HL-60 (cell line): ENCODE measurements around the gene APOL1.

ENCODE experiments used
- POLR2AphosphoS5 ChIP-seq: IDR thresholded peaks from 2 replicates; pipeline ENCODE4 v1.6.1; 2012; ENCODE audit warnings: low read depth
- SPI1 ChIP-seq: IDR thresholded peaks from 2 replicates; pipeline ENCODE4 v1.6.1; 2012; ENCODE audit warnings: low read depth, mild to moderate bottlenecking, borderline replicate concordance
- TF ChIP-seq, protein P1 (sequence below): IDR thresholded peaks from one replicate; pipeline ENCODE4 v1.5.1; 2011; ENCODE audit warnings: low read length, control low read depth, inconsistent platforms; ENCODE audit not compliant: insufficient read depth
- TF ChIP-seq, protein P2 (sequence below): IDR thresholded peaks from 2 replicates; pipeline ENCODE4 v1.6.1; 2012; ENCODE audit warnings: low read depth; ENCODE audit not compliant: insufficient replicate concordance

DNA sequence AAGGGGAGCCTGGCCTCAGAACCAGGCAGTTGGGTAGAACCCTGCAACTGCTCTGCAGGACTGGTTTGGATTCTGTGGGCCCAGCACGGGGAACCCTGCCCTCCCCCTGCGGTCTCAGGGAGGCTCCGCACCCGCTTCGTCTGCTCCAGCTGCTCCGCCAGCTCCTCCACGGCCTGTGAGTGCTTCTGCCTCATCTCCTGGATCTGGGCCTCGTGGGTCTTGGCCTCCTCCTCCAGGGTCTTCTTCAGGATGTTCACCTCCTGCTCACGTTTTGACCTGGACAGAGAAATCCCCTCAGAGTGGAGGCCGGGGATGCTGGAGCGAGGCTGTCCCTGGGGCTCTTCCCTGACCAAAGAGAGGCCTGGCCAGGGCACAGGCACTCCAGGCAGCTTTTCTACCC is 41.9 kb downstream of the APOL1 start:
- TF ChIP-seq, protein P1, sequence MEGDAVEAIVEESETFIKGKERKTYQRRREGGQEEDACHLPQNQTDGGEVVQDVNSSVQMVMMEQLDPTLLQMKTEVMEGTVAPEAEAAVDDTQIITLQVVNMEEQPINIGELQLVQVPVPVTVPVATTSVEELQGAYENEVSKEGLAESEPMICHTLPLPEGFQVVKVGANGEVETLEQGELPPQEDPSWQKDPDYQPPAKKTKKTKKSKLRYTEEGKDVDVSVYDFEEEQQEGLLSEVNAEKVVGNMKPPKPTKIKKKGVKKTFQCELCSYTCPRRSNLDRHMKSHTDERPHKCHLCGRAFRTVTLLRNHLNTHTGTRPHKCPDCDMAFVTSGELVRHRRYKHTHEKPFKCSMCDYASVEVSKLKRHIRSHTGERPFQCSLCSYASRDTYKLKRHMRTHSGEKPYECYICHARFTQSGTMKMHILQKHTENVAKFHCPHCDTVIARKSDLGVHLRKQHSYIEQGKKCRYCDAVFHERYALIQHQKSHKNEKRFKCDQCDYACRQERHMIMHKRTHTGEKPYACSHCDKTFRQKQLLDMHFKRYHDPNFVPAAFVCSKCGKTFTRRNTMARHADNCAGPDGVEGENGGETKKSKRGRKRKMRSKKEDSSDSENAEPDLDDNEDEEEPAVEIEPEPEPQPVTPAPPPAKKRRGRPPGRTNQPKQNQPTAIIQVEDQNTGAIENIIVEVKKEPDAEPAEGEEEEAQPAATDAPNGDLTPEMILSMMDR: no peak
- TF ChIP-seq POLR2AphosphoS5: no peak
- TF ChIP-seq, protein P2, sequence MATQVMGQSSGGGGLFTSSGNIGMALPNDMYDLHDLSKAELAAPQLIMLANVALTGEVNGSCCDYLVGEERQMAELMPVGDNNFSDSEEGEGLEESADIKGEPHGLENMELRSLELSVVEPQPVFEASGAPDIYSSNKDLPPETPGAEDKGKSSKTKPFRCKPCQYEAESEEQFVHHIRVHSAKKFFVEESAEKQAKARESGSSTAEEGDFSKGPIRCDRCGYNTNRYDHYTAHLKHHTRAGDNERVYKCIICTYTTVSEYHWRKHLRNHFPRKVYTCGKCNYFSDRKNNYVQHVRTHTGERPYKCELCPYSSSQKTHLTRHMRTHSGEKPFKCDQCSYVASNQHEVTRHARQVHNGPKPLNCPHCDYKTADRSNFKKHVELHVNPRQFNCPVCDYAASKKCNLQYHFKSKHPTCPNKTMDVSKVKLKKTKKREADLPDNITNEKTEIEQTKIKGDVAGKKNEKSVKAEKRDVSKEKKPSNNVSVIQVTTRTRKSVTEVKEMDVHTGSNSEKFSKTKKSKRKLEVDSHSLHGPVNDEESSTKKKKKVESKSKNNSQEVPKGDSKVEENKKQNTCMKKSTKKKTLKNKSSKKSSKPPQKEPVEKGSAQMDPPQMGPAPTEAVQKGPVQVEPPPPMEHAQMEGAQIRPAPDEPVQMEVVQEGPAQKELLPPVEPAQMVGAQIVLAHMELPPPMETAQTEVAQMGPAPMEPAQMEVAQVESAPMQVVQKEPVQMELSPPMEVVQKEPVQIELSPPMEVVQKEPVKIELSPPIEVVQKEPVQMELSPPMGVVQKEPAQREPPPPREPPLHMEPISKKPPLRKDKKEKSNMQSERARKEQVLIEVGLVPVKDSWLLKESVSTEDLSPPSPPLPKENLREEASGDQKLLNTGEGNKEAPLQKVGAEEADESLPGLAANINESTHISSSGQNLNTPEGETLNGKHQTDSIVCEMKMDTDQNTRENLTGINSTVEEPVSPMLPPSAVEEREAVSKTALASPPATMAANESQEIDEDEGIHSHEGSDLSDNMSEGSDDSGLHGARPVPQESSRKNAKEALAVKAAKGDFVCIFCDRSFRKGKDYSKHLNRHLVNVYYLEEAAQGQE: no peak
- no peak for TF ChIP-seq SPI1
